ENCODE data around the gene DNM2. TPM values are rescaled to one million over a fixed set of nuclear protein-coding genes. Genes with fewer than 3 reads are reported as not detected.

DNM2 gene
- total and polyA plus RNA-seq, 2 of the 13 experiments (the other 11 are each of a cell fraction or from before 2014, with no cell fraction given) = 41.7 to 59.8 TPM

DNA sequence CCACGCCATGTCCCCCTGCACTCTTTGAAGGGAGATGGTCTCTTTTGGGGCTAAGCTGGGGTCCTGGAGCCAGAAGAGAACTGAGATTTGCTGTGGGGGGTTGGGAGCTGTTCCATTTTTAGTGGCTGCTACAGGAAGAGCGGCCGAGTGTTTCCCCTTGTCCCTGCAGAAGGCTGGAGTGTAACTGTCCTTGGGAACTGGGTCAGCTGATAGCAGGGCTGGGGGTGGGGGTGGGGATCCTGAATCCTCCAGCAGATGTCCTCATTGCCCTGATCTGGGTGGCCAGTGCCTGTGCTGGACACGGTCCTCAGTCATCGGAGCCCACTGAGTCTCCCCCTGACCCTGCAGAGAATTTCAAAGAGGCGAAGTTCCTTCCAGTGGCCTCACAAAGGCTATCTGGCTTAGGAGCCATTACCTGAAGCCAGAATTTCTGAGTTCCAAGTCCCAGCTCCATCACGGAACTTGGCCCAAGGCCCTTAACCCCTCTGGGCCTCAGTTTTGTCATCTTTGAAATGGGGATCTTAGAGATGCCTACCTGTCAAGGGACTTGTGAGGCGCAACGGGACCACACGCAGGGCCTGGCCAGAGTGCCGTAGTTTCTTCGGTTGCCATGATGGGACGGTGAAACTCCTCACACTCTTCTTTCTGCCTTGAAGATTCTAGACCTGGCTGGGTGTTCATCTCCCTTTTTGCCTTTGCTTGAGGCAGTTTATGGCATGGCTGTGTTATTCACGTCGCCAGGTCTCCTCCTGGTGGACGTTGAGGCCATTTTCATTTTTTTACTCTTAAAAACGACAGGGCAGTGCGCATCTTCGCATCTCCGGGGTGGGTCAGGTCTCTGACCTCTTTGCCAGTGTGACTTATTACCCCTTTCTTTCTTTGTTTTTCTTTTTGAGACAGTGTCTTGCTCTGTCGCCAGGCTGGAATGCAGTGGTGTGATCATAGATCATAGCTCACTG lies 51.9 kb downstream of the DNM2 start (continued):
- TF ChIP-seq POGK (CRISPR knock-in tag; conservative IDR thresholded peaks at IDR 0.05) (peak; percentile 34; the same call in 1 of the 2 replicates), JDP2 (CRISPR knock-in tag; IDR thresholded peaks at IDR 0.05; ENCODE audit: borderline replicate concordance) (no peak), NCOA2 (CRISPR knock-in tag; IDR thresholded peaks at IDR 0.05) (no peak), SRY (CRISPR knock-in tag; IDR thresholded peaks at IDR 0.05) (no peak), ZBTB1 (CRISPR knock-in tag; IDR thresholded peaks at IDR 0.05; ENCODE audit: borderline replicate concordance) (no peak), CHD2 (IDR thresholded peaks at IDR 0.05; ENCODE audit: low read depth, low read length) (no peak), ZNF629 (CRISPR knock-in tag; conservative IDR thresholded peaks at IDR 0.05) (peak; percentile 100), ZBTB3 (CRISPR knock-in tag; IDR thresholded peaks at IDR 0.05; ENCODE audit: borderline replicate concordance, low read depth) (peak; percentile 97), ZNF766 (CRISPR knock-in tag; IDR thresholded peaks at IDR 0.05; ENCODE audit: borderline replicate concordance) (no peak), ZBTB7A (CRISPR knock-in tag; IDR thresholded peaks at IDR 0.05) (no peak), KAT2B (IDR thresholded peaks at IDR 0.05; ENCODE audit: borderline replicate concordance, low read depth, low read length) (no peak), ZNF564 (CRISPR knock-in tag; IDR thresholded peaks at IDR 0.05) (no peak), AHR (CRISPR knock-in tag; IDR thresholded peaks at IDR 0.05) (no peak; the same call in 1 of the 2 replicates), GLI4 (CRISPR knock-in tag; IDR thresholded peaks at IDR 0.05; ENCODE audit: borderline replicate concordance) (no peak), CHD4 (IDR thresholded peaks at IDR 0.05; ENCODE audit: borderline replicate concordance, low read length) (peak; percentile 99), ZNF670 (CRISPR knock-in tag; IDR thresholded peaks at IDR 0.05; ENCODE audit: borderline replicate concordance) (no peak), TCF7L2 (IDR thresholded peaks at IDR 0.05; ENCODE audit: low read depth, low read length) (no peak), HIC2 (CRISPR knock-in tag; IDR thresholded peaks at IDR 0.05; ENCODE audit: low read depth) (no peak), ZBTB26 (CRISPR knock-in tag; IDR thresholded peaks at IDR 0.05; ENCODE audit: borderline replicate concordance) (no peak)
- TF ChIP-seq, protein P1, sequence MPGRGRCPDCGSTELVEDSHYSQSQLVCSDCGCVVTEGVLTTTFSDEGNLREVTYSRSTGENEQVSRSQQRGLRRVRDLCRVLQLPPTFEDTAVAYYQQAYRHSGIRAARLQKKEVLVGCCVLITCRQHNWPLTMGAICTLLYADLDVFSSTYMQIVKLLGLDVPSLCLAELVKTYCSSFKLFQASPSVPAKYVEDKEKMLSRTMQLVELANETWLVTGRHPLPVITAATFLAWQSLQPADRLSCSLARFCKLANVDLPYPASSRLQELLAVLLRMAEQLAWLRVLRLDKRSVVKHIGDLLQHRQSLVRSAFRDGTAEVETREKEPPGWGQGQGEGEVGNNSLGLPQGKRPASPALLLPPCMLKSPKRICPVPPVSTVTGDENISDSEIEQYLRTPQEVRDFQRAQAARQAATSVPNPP (CRISPR knock-in tag; IDR thresholded peaks at IDR 0.05) = no peak
- TF ChIP-seq, protein P2, sequence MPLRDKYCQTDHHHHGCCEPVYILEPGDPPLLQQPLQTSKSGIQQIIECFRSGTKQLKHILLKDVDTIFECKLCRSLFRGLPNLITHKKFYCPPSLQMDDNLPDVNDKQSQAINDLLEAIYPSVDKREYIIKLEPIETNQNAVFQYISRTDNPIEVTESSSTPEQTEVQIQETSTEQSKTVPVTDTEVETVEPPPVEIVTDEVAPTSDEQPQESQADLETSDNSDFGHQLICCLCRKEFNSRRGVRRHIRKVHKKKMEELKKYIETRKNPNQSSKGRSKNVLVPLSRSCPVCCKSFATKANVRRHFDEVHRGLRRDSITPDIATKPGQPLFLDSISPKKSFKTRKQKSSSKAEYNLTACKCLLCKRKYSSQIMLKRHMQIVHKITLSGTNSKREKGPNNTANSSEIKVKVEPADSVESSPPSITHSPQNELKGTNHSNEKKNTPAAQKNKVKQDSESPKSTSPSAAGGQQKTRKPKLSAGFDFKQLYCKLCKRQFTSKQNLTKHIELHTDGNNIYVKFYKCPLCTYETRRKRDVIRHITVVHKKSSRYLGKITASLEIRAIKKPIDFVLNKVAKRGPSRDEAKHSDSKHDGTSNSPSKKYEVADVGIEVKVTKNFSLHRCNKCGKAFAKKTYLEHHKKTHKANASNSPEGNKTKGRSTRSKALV (CRISPR knock-in tag; IDR thresholded peaks at IDR 0.05) = no peak

Measured in HepG2 (cell line).